H1 (cell line): ENCODE measurements around the gene GPR141. TPM values are rescaled to one million over a fixed set of nuclear protein-coding genes. Genes with fewer than 3 reads are reported as not detected.

ENCODE experiments used
- CHD7 ChIP-seq: fragments of 300-600 bp; sonication (generic); IDR thresholded peaks from 2 replicates; pipeline ENCODE4 v1.7.1; 2012; ENCODE audit warnings: low read length, moderate library complexity, mild to moderate bottlenecking, inconsistent platforms; ENCODE audit not compliant: insufficient replicate concordance
- RFX5 ChIP-seq: IDR thresholded peaks from 2 replicates; pipeline ENCODE4 v1.6.1; 2011; ENCODE audit warnings: low read depth, low read length, improper control_type of control experiment, borderline replicate concordance
- polyA plus RNA-seq, 7 experiments: library from polyadenylated mRNA; depleted of rRNA in 3 of 7; stranded (reverse) in 5 of 7; unstranded in 2 of 7; fragments of >200 nt in 5 of 7; fragments of 200-250 nt in 2 of 7; gene quantifications; 1 replicate in 5 of 7; 2 replicates in 1 of 7; 4 replicates in 1 of 7; pipeline versions ENCODE4 v1.2.1 to v1.2.3, GENCODE V29; 2011 to 2013; ENCODE audit warnings: missing spikeins in 2 of 7, mixed read lengths in 2 of 7
- total RNA-seq: library from RNA; stranded (reverse); fragmentation: NEBNext Ultra II Directional; extraction: Animal tissue kit (Norgen Biotek cat#: 25700); gene quantifications from 2 replicates; pipeline ENCODE4 v1.2.1, GENCODE V29; 2021

Gene GPR141
- total and polyA plus RNA-seq, 2 of the 8 experiments (the other 6 are each of a cell fraction or from before 2014, with no cell fraction given) = 0.45 to 1.0 TPM

DNA sequence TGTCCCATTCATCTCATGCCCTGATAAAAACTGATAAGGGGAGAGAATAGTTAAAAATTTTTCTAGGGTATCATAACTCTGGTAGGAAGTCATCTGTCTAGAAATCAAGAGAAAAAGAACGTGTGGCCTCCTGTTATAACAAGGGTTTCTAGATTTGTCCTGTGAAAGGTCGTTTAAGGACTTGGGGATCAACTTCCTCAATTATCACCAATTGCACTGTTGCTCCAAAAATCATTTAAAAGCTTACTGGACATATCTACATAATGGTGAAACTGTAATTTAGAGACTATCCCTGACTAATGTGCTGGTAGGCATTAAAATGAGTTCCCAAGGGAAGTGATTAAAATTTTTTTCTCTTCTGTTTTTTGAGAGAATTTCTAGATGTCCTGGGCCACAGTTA, 58.2 kb downstream of the GPR141 start (continued):
- TF ChIP-seq CHD7 = no peak
- TF ChIP-seq RFX5 = no peak
- TF ChIP-seq, all 59 proteins: peak for 0
